Measurements from ENCODE around the gene DGCR2.
"Not testable (repeated sequence)": the region's sequence is repeated elsewhere in the genome, so short reads cannot be mapped to it uniquely, and the experiment has no call there.

The DGCR2 gene

DNA sequence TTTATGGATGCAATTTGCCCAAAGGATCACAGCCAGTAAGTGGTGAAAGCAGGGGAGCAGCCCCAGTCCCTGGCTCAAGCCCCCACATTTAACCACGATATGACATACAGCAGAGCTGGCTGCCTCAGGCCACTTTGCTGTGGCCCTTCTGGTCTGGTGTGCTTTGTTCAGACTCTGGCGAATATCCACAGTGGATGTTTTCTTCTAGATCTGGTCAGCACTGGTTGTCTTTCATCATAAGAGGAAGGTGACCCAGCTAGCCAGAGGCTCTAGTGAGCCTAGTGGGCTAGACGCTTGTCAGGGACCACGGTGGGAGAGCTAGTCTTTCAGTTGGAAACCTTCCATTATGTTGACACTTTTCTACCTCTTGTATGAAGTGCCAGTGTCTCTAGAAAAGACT lies 42.5 kb downstream of the DGCR2 start:
- DNase-seq = no peak

- DNase-seq = no peak
These were observed 46.8 kb downstream of the DGCR2 start for GRCh38 chr22:19075404-19075803.

GRCh38 chr22:19072853-19073252 lies 49.4 kb downstream of the DGCR2 start:
- not testable (repeated sequence) for DNase-seq

GRCh38 chr22:19070397-19071169 lies 51.6 kb downstream of the DGCR2 start:
- no peak for DNase-seq

GRCh38 chr22:19069451-19069850 lies 52.8 kb downstream of the DGCR2 start:
- no peak for DNase-seq

GRCh38 chr22:19068784-19069271 lies 53.4 kb downstream of the DGCR2 start:
- no peak for DNase-seq

- DNase-seq = no peak
These were observed 54.4 kb downstream of the DGCR2 start for GRCh38 chr22:19067696-19068348.

GRCh38 chr22:19066531-19067271 lies 55.5 kb downstream of the DGCR2 start:
- DNase-seq = no peak

- DNase-seq = no peak
These were observed 56.3 kb downstream of the DGCR2 start for GRCh38 chr22:19065929-19066328.

GRCh38 chr22:19065298-19065859 lies 56.8 kb downstream of the DGCR2 start:
- no peak for DNase-seq

DNA sequence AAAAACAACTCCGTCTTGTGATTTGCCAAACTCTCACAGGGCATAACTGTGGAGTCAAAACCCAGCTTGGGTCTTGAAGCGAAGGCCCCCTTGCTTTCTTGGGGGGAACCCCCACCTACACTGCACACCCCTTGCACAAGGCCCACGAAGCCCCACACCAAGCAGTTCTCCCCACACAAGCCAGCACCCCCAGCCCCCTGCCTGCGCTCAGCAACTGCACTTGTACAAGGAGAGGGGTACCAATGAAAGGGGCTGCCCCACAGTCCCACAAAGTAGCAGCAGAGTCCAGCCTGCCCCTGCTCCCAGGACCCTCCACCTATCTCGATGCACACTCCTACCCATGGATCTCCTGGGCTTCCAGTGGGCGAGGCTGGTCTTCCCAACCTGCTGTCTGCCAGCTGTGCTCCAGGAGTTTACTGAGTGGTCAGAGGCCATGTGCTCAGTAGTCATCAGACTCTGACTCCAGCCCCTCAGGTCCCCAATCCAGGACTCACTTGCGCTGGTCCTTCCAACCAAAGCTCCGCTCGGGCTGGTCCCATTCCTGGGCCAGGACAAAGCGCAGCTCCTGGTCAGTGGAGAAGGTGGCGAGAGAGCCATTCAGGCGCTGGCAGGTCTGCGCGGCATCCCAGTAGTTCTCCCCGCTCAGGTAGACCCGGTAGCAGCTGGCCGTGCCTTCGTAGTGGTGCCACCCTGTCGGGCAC lies 57.7 kb downstream of the DGCR2 start:
- DNase-seq = no peak

- no peak for DNase-seq
These were observed 58.4 kb downstream of the DGCR2 start for GRCh38 chr22:19063581-19064353.

DNA sequence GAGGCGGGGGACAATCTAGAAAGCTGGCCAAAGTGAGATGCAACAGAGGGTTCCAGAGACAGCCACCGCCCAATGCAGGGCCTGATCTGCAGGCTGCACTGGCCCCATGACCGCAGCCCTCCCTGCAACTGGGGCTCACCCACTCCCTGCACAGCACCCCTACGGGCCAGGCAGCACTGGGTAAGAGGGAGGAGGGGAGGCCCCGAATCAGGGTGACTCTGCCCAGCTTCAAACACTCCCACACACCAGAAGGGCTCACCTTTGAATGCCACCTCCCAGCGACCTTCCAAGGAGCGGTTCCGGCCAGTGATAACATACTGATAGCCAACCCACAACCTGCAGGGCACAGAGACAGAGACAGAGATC lies 59.3 kb downstream of the DGCR2 start:
- no peak for DNase-seq

- DNase-seq = no peak
These were observed 59.9 kb downstream of the DGCR2 start for GRCh38 chr22:19062139-19062942.

DNA sequence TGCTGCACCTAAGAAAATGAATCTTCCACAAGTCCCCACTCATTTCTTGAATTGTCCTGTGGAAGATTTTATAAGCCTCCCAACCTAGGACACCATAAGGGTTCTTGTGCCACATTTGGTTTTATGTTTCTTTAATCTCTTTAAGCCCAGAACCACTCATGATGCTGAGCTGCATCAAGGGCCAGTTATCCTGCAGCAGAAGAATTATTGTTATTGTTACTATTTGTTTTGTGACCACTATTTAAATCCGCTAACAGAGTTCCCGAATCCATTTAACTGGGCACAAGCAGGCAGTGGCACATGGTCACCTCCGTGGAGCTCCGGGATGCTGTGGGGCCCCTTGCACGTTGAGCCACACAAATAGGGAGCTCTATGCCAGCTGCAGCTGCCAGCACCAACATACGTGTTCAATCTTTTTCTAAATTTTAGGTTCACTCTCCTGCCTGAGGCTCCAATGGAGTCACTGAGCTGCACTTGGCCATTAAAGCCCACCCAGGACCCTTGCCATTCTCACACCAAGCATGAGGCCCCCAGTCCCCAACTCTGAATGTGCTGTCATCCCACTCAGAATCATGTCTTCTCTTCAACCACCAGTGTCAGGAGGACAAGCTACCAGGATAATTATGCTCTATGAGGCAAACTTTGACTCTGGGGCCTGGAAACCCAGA lies 60.6 kb downstream of the DGCR2 start:
- no peak for DNase-seq

DNA sequence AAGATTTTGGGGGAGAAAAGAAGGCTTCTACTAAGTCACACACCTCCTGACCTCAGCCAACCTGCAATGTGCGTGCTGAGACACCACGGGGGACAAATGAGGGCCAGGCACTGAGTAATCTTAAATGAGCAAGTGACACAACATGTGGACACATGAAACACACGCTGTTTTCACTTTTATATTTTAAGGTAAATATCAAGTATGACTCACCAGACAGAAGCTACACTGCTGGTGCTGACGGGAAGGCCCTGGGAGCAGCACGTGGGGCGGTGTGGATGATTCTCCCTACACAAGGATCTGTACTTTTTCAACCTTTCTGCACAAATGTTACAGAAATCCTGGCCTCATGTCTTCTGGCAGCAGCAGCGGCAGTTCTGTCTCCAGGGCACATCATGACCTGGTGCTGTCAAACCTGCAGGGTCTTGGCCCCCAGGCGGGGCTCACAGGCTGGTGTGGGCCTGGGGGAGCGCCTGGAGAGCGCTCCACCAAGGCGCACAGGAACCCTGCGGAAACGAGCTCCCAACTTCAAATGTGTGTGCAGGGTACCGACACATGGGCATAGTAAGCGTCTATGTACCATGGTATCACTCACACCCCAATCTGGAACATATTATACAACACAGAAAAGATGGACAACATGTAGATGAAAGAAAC lies 61.7 kb downstream of the DGCR2 start:
- no peak for DNase-seq

- DNase-seq = no peak
These were observed 62.5 kb downstream of the DGCR2 start for GRCh38 chr22:19059481-19060278.

- no peak for DNase-seq
These were observed 63.3 kb downstream of the DGCR2 start for GRCh38 chr22:19058713-19059451.
